22Rv1 (cell line): ENCODE data around the gene SETD1A.

Experiments used
- H3K27ac ChIP-seq: fragments of 450-650 bp; 2 replicates; pipeline ENCODE4 v1.5.1; 2017
- ZFX ChIP-seq: fragments of 450-650 bp; IDR thresholded peaks from 2 replicates; pipeline ENCODE4 v1.6.1; 2017; ENCODE audit warnings: antibody characterized with exemption, borderline replicate concordance
- TF ChIP-seq, protein P1 (sequence below): fragments of 450-650 bp; IDR thresholded peaks from 2 replicates; pipeline ENCODE4 v1.5.1; 2017; ENCODE audit warnings: mild to moderate bottlenecking

The SETD1A gene

GRCh38 chr16:30950516-30951065 is 7.0 kb upstream of the SETD1A start:
- no peak for TF ChIP-seq ZFX
- TF ChIP-seq, protein P1, sequence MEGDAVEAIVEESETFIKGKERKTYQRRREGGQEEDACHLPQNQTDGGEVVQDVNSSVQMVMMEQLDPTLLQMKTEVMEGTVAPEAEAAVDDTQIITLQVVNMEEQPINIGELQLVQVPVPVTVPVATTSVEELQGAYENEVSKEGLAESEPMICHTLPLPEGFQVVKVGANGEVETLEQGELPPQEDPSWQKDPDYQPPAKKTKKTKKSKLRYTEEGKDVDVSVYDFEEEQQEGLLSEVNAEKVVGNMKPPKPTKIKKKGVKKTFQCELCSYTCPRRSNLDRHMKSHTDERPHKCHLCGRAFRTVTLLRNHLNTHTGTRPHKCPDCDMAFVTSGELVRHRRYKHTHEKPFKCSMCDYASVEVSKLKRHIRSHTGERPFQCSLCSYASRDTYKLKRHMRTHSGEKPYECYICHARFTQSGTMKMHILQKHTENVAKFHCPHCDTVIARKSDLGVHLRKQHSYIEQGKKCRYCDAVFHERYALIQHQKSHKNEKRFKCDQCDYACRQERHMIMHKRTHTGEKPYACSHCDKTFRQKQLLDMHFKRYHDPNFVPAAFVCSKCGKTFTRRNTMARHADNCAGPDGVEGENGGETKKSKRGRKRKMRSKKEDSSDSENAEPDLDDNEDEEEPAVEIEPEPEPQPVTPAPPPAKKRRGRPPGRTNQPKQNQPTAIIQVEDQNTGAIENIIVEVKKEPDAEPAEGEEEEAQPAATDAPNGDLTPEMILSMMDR, result no peak
- peak overlapping the region; percentile 73 for H3K27ac ChIP-seq

GRCh38 chr16:30951193-30951592 is 6.4 kb upstream of the SETD1A start:
- TF ChIP-seq ZFX, result no peak
- TF ChIP-seq, protein P1, result no peak

GRCh38 chr16:30951750-30952149 is 5.8 kb upstream of the SETD1A start:
- TF ChIP-seq, protein P1, result no peak
- TF ChIP-seq ZFX, result no peak

More at GRCh38 chr16:30951193-30951592, 6.4 kb upstream of the SETD1A start:
- H3K27ac ChIP-seq, result peak overlapping the region; percentile 73

DNA sequence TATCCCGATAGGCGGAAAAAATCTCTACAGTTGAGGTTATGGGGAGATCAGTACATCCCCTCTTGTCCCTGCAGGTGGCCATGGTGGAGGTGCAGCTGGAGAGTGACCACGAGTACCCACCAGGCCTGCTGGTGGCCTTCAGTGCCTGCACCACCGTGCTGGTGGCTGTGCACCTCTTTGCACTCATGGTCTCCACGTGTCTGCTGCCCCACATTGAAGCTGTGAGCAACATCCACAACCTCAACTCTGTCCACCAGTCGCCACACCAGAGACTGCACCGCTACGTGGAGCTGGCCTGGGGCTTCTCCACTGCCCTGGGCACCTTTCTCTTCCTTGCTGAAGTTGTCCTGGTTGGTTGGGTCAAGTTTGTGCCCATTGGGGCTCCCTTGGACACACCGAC is 4.4 kb upstream of the SETD1A start:
- no peak for TF ChIP-seq ZFX
- TF ChIP-seq, protein P1, result no peak
- H3K27ac ChIP-seq, result peak overlapping the region; percentile 73

More at GRCh38 chr16:30951750-30952149, 5.8 kb upstream of the SETD1A start:
- peak overlapping the region; percentile 73 for H3K27ac ChIP-seq

GRCh38 chr16:30953511-30954124 is 3.9 kb upstream of the SETD1A start:
- TF ChIP-seq ZFX, result no peak
- TF ChIP-seq, protein P1, result peak; percentile 91
- H3K27ac ChIP-seq, result peak overlapping the region; percentile 73

- TF ChIP-seq, protein P1, result no peak
- no peak for TF ChIP-seq ZFX
- H3K27ac ChIP-seq, result no peak overlapping the region; the same call in 1 of the 2 replicates
Observed at GRCh38 chr16:30954993-30955392, 2.6 kb upstream of the SETD1A start.

DNA sequence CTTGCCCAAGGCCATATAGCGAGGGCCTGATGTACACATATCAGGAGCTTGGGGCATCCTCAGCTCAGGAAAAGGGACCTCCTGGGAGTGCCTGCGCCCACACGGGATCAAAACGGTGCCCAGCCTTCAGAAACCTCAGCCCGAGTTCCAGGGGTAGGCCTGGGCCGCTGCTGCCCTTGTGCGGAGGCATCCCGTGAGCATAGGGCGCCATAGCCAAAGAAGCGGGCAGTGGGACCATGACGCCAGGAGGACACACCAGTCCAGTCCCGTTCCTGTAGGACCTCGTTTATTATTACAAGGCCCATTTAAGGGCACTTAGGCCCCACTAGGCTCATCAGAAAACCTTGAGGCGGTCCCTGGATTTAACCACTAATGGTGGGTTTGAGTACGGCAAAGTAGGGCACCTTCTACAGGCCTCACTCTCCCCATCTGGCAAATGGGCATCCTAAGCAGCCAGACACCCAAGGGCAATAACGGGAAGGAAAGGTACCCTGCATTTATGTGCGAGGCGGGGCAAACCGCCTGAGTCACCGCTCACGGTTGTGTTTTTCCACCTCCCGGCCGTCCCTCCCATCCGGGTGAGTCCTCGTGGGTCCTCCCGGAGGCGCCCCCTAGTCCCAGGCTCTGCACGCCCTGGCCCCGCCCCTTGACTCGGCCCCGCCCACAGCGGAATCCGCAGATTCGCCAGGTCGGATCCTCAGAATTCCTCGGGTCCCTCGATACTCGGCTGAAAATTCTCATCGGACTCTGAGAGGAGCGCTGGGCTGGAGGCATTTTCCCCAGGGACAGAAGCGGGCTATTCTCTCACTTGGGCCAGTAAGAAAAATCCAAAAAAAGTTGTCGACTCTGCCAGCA is 726 bp upstream of the SETD1A start:
- peak overlapping the region; percentile 96 for H3K27ac ChIP-seq
- TF ChIP-seq, protein P1, result peak; percentile 58
- TF ChIP-seq ZFX, result no peak
